Osteoblast (primary cell): ENCODE measurements around the gene C1QA. TPM values are rescaled to one million over a fixed set of nuclear protein-coding genes. Genes with fewer than 3 reads are reported as not detected.

Experiments
- DNase-seq: peaks from one replicate; pipeline ENCODE4 v3.0.0; 2011; ENCODE audit warnings: low spot score, mixed read lengths; ENCODE audit not compliant: insufficient read length; ENCODE audit errors: missing footprints
- H2AFZ ChIP-seq: 2 replicates; pipeline ENCODE4 v1.6.0; 2011; ENCODE audit warnings: mild to moderate bottlenecking, low read length
- H3K27ac ChIP-seq: 2 replicates; pipeline ENCODE4 v1.5.1; 2011; ENCODE audit warnings: mild to moderate bottlenecking, low read depth, low read length, moderate library complexity
- H3K27me3 ChIP-seq: 2 replicates; pipeline ENCODE4 v1.6.0; 2012; ENCODE audit warnings: mild to moderate bottlenecking, control low read depth, inconsistent platforms, low read length, moderate library complexity; ENCODE audit not compliant: insufficient read depth
- H3K36me3 ChIP-seq: 2 replicates; pipeline ENCODE4 v1.5.1; 2011; ENCODE audit warnings: mild to moderate bottlenecking, low read length, control low read depth, moderate library complexity; ENCODE audit not compliant: insufficient read depth
- H3K4me1 ChIP-seq: 2 replicates; pipeline ENCODE4 v1.5.1; 2011; ENCODE audit warnings: mild to moderate bottlenecking, low read length, control low read depth, moderate library complexity; ENCODE audit not compliant: insufficient read depth
- H3K4me2 ChIP-seq: 2 replicates; pipeline ENCODE4 v1.6.0; 2011; ENCODE audit warnings: mild to moderate bottlenecking, low read length; ENCODE audit not compliant: insufficient read depth
- H3K4me3 ChIP-seq: fragments of 200-600 bp; sonication (generic); 3 replicates; pipeline ENCODE4 v1.5.1; 2012; ENCODE audit warnings: mild to moderate bottlenecking, low read length, inconsistent platforms; ENCODE audit not compliant: insufficient read depth
- H3K79me2 ChIP-seq: 2 replicates; pipeline ENCODE4 v1.6.0; 2012; ENCODE audit warnings: mild to moderate bottlenecking, low read length, control low read depth, inconsistent platforms; ENCODE audit not compliant: insufficient read depth
- H3K9me3 ChIP-seq: 2 replicates; pipeline ENCODE4 v1.5.1; 2011; ENCODE audit warnings: low read depth, low read length, control low read depth
- H4K20me1 ChIP-seq: 2 replicates; pipeline ENCODE4 v1.6.0; 2012; ENCODE audit warnings: mild to moderate bottlenecking, low read length, control low read depth; ENCODE audit not compliant: insufficient read depth
- CTCF ChIP-seq: IDR thresholded peaks from 2 replicates; pipeline ENCODE4 v1.5.1; 2011; ENCODE audit warnings: mild to moderate bottlenecking, low read depth, low read length, moderate library complexity; ENCODE audit errors: extremely low read depth
- total RNA-seq: library from RNA; depleted of rRNA; stranded (reverse); fragments of >200 nt; gene quantifications from 2 replicates; pipeline ENCODE4 v1.2.3, GENCODE V29; 2012

C1QA gene
- total RNA-seq, 1 donor: 1.1 TPM

- peaks cover 18% of the 10 kb centered on the region for H3K27me3 ChIP-seq
- no peak overlapping the region for H3K27ac ChIP-seq
- H3K4me2 ChIP-seq: no peak overlapping the region
- no peaks in the 10 kb centered on the region for H3K36me3 ChIP-seq
- H3K9me3 ChIP-seq: no peaks in the 10 kb centered on the region
- no peaks in the 10 kb centered on the region for H4K20me1 ChIP-seq
- no peaks in the 10 kb centered on the region for H3K79me2 ChIP-seq
- DNase-seq: peak; percentile 51
- no peaks in the 10 kb centered on the region for H3K4me1 ChIP-seq
- TF ChIP-seq CTCF: no peak
- no peak overlapping the region for H3K4me3 ChIP-seq
- H2AFZ ChIP-seq: no peak overlapping the region
These were observed 25.5 kb downstream of the C1QA start for GRCh38 chr1:22661880-22662279.

DNA sequence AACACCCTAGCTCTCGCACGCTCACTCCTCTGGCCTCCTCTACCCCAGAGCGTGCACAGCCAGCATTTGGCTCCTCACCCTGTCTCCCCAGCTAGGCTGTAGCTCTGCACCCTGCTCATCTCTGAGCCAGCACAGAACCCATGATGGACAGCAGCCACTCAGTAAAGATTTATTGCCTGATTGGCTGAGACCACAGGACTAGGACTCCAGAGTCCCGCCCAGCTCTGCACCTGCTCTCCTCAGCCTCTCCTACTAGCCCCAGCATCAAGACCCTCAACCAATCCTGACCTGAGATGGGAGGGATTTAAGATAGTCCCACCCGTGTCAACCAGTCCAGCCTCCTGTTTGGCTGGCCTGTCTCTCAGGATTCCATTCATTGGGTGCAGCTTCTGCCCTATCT is 25.9 kb downstream of the C1QA start:
- no peak overlapping the region for H3K4me2 ChIP-seq
- no peaks in the 10 kb centered on the region for H3K79me2 ChIP-seq
- H3K27me3 ChIP-seq: peaks cover 18% of the 10 kb centered on the region
- no peaks in the 10 kb centered on the region for H3K9me3 ChIP-seq
- no peaks in the 10 kb centered on the region for H3K36me3 ChIP-seq
- H3K27ac ChIP-seq: no peak overlapping the region
- H2AFZ ChIP-seq: no peak overlapping the region
- DNase-seq: peak; percentile 79
- no peaks in the 10 kb centered on the region for H4K20me1 ChIP-seq
- no peak for TF ChIP-seq CTCF
- no peaks in the 10 kb centered on the region for H3K4me1 ChIP-seq
- no peak overlapping the region for H3K4me3 ChIP-seq

- Histone ChIP-seq H3K27me3 (peaks cover 21% of the 10 kb centered on the region), H3K4me1 (no peaks in the 10 kb centered on the region), H3K79me2 (no peaks in the 10 kb centered on the region), H3K36me3 (no peaks in the 10 kb centered on the region), H2AFZ (no peak overlapping the region), H3K27ac (no peak overlapping the region), H3K4me2 (no peak overlapping the region), H3K4me3 (no peak overlapping the region), H3K9me3 (no peaks in the 10 kb centered on the region), H4K20me1 (no peaks in the 10 kb centered on the region)
- DNase-seq: no peak
- TF ChIP-seq CTCF: no peak
These were observed 26.6 kb downstream of the C1QA start for GRCh38 chr1:22662986-22663408.

GRCh38 chr1:22665752-22666151 is 29.3 kb downstream of the C1QA start:
- Histone ChIP-seq H4K20me1 (no peaks in the 10 kb centered on the region), H3K4me2 (no peak overlapping the region), H3K4me3 (no peak overlapping the region), H3K27me3 (peaks cover 30% of the 10 kb centered on the region), H3K79me2 (no peaks in the 10 kb centered on the region), H3K36me3 (no peaks in the 10 kb centered on the region), H3K27ac (no peak overlapping the region), H2AFZ (no peak overlapping the region), H3K9me3 (no peaks in the 10 kb centered on the region), H3K4me1 (no peaks in the 10 kb centered on the region)
- TF ChIP-seq CTCF: peak; percentile 55
- DNase-seq: peak; percentile 76
